NCI-H526 treated with DMSO at 0.1 percent for 48 hours (cell line): ENCODE results near the gene SPOPL.
"Not testable (repeated sequence)": the region's sequence is repeated elsewhere in the genome, so short reads cannot be mapped to it uniquely, and the experiment has no call there.

ENCODE experiments used
- DNase-seq: peaks from one replicate; lab custom pipeline; 2025; lab: John Stamatoyannopoulos, UW

Gene SPOPL

DNA sequence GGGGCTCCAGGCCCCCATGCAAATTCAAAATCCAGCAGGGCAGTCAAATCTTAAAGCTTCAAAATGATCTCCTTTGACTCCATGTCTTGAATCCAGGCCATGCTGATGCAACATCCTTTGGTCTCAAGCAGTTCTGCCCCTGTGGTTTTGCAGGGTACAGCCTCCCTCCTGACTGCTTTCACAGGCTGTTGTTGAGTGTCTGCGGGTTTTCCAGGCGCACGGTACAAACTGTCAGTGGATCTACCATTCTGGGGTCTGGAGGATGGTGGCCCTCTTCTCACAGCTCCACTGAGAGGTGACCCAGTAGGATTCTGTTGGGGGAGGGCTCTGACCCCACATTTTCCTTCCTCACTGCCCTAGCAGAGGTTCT, 22.1 kb downstream of the SPOPL start:
- not testable (repeated sequence) for DNase-seq

DNA sequence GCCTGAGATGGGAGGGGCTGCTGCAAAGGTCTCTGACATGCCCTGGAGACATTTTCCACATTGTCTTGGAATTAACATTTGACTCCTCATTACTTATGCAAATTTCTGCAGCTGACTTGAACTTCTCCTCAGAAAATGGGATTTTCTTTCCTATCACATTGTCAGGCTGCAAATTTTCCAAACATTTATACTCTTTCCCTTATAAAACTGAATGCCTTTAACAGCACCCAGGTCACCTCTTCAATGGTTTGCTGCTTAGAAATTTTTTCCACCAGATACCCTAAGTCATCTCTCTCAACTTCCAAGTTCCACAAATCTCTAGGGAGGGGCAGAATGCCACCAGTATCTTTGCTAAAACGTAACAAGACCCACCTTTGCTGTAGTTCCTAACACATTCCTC, 22.8 kb downstream of the SPOPL start:
- not testable (repeated sequence) for DNase-seq

DNA sequence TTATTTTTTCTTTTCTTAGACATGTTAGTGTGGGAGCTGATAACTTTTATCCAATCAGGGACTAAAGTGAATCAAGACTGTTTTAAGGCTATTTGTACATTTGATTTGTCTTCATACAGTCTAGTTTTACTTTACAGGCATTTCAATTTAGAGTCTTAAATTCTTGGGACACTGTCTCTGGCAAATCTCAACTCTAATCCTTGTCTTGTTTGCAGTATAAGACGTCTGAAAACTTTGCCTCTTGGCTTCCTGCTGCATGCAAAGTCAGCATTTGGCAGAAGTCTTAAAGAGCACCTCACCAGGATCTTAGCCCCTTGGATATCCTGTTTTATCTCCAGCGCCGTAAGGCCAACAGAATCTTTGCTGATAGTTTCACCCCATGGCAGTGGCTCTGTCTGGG, 30.3 kb downstream of the SPOPL start:
- DNase-seq = no peak

DNA sequence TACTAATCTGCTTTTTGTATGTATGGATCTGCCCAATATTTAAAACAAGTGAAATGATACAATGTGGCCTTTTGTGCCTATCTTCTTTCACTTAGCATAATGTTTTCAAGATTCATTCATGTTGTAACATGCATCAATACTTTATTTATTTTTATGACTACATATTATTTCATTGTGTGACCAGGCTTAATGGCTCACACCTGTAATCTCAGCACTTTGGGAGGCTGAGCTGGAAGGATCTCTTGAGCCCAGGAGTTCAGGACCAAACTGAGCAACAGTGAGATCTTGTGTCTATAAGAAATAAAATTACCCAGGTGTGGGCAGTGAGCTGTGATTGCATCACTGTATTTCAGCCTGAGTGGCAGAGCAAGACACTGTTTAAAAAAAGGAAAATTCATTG, 33.2 kb downstream of the SPOPL start:
- DNase-seq = no peak

DNA sequence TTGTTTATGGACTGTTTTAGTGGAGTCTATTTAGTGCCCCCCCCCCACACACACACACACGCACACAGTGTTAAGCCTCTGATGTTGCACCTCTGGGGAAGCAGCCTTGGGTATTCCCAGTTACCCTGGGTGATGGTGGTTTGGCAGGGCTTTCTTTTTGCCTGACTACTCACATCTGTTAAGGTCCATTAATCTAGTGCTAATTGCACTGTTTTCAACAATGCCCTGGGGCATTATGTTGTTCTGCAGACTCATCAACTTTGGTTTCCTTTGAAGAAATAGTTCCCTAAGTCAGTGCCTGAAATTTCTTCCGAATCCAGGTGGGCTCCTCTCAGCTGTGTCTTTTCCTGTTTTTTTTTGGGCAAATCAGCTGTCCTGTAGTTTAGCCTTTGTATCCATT, 34.7 kb downstream of the SPOPL start:
- no peak for DNase-seq

DNA sequence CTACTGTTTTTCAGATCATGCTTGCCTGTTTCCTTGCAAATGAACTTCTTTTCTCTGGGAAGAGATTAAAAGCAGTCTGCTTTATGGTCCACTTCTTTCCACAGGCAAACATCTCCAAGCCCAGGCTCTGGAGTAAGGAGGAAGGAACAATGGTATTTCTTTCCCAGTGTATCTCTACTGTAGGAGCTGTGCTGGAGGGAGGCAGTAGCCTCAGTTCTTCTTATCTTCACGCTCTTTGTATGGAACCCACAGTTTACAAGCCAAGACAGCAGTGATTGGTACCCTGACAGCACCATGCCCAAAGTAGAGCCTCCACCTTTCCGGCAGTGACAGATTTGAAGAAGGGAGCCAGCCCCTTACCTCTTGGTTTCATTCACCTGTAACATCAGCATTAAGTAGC, 35.2 kb downstream of the SPOPL start:
- DNase-seq = no peak

DNA sequence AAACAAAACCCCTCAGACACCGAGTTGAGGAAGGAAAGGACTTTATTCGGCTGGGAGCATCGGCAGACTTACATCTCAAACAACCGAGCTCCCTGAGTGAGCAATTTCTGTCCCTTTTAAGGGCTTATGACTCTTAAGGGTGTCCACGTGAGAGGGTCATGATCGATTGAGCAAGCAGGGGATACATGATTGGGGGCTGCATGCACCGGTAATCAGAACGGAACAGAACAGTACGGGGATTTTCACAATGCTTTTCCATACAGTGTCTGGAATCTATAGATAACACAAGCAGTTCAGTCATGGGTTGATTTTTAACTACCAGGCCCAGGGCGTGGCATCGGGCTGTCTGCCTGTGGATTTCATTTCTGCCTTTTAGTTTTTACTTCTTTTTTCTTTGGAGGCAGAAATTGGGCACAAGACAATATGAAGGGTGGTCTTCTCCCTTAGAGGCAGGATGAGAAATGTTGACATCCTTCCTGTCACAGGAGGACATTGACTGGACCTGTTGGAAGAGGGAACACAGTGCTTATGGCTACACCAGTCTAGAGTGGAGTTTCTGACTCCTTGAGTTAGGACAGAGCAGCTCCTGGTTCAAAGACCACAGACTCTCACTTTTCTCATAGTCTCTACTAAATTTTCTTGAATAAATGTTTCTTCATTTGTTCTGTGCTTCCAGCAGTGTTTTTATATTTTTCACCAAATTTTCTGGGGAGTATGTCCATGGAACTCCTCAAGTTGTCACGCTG, 35.8 kb downstream of the SPOPL start:
- DNase-seq = no peak

DNA sequence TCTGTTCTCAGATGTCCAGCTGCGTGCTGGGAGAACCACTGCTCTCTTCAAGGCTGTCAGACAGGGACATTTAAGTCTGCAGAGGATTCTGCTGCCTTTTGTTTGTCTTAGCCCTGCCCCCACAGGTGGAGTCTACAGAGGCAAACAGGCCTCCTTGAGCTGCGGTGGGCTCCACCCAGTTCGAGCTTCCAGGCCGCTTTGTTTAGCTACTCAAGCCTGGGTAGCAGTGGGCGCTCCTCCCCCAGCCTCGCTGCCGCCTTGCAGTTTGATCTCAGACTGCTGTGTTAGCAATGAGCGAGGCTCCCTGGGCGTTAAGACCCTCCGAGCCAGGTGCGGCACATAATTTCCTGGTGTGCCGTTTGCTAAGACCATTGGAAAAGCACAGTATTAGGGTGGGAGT, 42.6 kb downstream of the SPOPL start:
- not testable (repeated sequence) for DNase-seq

DNA sequence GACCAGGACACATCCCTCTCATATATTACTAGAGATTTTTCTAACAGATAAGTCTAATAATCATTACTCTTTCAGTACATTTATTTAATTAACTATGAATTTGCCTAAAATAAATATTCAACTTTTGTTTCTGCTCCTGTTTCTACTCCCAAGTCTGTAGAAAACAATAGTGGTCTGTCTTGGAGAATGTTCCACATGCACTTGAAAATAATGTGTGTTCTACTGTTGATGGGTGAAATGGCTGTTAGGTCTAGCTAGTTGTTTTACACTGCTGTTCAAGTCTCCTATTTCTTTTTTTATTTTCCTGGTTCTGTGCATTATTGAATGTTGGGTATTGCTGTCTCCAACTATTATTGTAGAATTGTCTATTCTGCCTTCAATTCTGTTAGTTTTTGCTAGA, 47.2 kb downstream of the SPOPL start:
- no peak for DNase-seq

DNA sequence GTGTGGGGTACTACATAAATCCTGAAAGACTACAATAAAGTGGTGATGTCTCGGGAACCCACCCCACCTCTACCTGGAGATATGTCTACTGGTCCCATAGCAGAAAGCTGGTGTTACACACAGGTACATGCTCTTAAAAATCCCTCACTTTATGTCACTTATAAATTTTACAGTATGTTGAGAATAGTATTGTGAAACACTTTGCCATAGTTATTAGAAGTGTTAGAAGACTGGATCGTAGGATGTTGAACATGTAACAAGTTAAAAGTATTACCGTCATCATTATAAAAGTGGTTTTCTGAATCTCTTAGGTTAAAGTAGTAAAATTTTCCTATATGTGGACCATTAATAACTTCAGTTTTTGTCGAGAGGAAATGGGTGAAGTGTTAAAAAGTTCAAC, 48.6 kb downstream of the SPOPL start:
- no peak for DNase-seq

DNA sequence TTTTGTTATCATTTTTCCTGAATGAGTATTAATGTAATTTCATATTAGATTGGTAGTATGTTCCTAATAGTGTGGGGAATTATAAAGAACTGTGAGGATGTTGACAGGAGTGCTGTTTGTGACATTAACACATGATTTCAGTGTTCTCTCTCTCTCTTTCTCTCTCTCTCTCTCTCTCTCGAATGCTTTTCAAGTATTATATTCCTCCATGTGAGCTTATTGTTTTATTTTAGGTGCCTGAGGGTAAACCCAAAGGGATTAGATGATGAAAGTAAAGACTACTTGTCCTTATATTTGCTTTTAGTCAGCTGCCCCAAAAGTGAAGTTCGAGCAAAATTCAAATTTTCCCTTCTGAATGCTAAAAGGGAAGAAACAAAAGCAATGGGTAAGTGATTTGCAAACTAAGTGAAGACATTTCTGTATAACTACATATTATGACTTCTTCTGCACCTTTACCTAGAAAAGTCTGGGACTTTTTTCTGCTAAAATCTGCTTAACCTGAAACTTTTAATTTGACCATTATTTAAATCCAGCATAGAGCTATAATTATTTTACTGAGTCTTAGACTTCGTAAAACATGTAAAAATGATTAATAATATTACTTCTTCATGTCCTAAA, 49.2 kb downstream of the SPOPL start:
- DNase-seq = no peak

DNA sequence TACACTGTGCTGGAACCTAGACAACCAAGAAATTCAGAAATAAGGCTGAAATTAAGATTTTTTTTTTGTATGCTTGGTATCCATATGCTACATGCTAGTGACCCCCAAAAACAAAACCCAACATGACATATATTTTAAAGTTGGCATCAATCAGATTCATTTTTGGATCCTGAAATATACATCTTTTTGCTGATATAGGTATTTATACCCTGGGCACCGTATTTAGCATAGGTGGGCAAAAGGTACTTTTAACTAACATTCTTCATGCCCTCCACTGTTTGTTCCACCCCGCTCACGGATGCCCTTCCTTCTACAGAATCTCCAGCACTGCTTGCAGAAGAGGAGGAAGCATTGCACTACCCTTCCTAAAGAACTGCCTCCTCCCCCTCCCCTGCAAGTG, 52.6 kb downstream of the SPOPL start:
- no peak for DNase-seq

DNA sequence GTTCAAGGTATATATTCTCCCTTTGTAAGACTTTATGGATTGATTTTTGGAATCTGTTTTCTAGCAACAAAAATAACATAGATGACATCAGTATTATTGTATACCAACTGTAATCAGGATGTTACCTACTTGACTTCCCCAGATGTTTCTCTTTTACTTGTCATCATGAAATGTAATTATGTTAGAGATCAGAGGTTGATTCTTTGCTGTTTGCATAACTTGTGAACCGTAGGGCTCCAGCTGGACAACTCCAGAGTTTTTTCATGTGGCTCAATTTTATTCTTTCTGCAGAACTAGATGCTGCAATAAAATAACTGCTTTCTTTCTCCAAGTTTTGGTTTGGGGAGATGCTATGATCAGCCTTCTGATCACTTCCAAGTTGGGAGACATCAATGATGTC, 58.1 kb downstream of the SPOPL start:
- DNase-seq = no peak

DNA sequence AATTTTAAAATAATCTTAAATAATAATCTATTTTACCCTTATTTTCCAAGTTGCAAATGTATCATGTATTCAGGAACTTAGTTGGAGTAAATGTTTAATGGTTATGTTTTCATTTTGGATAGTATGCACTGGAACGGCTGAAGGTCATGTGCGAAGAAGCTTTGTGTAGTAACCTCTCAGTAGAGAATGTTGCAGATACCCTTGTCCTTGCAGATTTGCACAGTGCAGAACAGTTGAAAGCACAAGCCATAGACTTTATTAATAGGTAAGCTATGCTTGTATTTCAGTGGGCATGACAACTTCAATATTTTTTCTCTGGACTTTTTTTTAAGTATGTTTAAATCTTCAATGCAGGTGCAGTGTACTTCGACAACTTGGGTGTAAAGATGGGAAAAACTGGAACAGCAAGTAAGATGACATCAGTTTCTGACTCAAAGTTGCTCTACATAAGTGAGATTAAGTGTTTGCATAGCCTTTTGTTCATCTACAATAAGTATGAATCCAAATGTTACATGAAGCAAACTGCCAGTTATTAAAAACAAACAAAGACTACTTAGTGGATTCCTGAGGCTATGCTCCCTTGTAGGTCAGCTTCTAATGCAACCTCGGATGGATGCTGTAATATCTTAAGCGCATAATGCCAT, 63.1 kb downstream of the SPOPL start:
- no peak for DNase-seq

DNA sequence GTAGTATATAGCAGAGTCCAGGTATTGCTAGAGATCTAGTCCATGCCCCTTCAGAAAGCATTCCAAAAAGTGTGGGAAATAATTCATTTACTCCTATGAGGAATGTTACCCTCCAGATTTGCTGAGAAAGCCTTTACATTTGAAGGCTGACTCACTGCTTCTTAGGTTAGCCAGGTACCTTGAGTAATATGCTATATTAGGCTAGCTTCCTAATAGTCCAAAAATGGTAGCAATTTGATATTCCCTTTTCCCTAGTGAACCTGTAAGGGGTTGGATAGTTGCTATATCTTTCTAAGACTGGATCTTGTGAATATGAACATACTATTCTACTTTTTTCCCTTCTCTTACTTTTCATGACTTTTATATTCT, 63.6 kb downstream of the SPOPL start:
- no peak for DNase-seq

DNA sequence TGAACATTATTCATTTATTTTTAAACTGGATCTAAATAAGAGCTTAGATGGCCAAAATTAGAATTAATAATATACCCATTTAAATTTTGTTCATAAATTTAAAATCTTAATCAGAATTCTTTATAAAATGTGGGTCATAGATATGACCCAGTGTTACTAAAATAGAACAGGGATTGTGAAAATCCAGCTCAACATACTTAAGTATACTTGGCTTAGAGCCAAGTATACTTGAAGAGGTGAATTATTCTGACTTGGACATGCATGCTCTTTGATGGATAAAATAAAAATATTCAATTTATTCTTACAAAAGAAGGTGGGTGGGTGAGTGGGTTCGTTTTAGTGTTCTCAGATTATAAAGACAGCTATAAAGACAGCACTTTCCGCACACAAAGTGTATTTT, 70.7 kb downstream of the SPOPL start:
- no peak for DNase-seq

DNA sequence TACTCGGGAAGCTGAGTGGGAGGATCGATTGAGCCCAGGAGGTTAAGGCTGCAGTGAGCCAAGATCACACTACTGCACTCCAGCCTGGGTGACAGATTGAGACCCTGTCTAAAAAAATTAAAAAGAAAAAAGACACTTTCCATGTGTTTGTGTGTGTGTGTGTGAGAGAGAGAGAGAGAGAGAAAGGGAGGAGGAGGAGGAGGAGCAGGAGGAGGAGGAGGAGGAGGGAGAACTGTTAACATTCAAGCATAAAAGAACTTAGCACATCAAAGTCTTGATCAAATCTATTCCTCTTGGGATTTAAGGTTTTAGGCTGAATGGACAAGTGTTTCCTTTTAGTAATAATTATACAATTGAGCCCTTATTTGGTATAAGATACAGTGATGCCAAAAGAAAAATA, 75.5 kb downstream of the SPOPL start:
- DNase-seq = no peak

DNA sequence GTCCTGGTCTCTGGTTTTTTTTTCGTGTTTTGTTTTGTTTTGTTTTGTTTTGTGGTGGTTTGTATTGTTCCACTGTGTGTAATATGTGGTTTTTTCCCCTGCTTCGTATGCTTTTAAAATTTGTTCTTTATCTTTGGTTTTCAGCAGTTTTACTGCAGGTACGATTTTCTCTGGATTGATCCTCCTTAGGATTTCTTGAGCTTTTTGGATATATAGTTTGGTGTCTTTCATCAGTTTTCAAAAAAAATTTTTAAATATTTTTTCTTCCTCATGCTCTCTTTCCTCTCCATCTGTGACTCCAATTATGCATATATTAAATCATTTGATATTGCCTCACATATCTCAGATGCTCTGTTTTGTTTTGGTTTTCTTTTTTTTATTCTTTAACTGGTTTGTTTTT, 78.0 kb downstream of the SPOPL start:
- no peak for DNase-seq

DNA sequence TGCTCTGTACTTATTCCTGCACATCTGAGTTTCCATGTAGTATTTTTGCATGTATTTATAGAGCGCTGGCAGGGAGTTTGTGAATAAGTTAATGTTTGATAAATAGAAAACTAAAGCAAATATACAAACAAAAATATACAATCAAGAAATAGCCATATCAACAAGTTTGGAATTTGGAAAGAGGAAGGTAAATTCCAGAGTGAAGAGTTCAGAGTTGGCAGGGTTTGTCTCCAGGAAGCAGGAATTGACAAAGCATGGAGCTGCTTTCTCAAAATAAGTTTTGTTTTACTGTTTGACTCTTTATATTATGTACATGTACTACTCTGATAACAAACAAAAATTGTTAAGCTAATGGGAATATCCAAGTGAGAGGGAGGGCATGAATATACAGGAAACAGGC, 80.3 kb downstream of the SPOPL start:
- no peak for DNase-seq

DNA sequence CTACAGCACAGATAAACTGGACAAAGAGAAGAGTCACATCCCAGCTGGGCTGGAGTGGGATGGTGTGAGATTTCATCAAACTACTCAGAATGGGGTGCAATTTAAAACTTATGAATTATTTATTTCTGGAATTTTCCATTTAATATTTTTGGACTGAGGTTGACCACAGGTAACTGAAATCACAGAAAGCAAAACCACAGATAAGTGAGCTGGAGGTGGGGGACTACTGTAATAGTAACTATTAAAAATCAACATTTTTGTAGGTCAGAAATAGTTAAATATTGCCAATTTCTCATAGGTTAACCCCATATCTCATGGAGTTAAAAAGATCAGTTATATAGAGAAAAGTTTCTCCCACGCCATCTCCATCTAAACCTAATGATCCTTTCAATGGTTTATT, 88.1 kb downstream of the SPOPL start:
- no peak for DNase-seq

DNA sequence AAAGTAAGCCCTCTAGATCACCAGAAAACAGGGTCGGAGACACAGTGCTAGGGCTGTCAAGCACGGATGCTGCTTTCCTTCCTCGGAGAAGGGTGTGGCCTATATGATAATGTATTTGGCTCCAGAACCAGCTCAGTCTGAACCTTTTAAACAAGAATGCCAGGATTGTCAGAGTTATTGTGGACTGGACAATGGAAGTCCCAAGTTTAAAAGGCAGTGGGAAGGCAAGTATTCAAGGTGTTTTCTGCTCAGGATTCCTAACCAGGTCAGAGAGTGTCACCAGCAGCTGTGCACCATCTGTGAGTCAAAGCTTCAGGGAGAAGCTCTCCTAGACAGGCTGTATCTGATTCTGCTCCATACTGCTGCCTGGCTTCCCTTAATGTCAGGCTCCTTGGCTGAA, 94.8 kb downstream of the SPOPL start:
- no peak for DNase-seq

DNA sequence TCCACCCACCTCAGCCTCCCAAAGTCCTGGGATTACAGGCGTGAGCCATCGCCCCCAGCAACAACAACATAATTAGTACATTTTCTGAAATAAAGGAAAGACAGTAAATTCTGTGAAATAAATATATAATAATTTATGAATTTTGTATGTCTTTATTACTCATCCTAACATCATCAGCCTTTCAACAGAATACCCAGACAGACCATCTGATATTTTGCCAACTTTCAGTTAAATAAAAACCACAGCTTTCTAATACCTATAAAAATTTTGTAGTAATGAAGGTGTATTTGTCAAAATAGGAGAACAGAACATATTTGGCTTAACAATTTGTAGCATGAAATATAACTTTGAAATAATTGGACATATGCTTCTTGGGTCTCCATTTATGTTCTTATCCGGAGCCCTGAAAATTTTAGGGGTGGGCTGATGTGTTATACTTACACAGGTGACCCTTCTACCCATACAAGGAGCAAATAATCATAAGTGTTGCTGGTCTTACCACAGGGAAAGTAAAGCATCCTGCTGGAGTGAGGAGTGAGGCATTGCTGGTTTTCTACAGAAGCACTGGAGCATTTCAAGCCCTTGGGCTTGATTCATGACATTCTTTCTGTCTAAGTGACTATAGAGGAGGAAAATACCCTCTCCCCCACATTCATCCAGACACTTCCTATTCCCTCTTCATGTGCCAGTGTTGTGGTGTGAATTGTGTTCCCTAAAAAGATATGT, 99.3 kb downstream of the SPOPL start:
- DNase-seq = no peak
